HCT116 (cell line): ENCODE measurements around the gene FBXL17.

Source experiments
- EZH2phosphoT487 ChIP-seq: fragments of 200-600 bp; IDR thresholded peaks from 2 replicates; pipeline ENCODE4 v1.6.1; 2018; ENCODE audit warnings: antibody characterized with exemption, borderline replicate concordance
- JUND ChIP-seq: IDR thresholded peaks from 2 replicates; pipeline ENCODE4 v1.6.1; 2012
- POLR2AphosphoS5 ChIP-seq: IDR thresholded peaks from 2 replicates; pipeline ENCODE4 v1.6.1; 2011; ENCODE audit warnings: mild to moderate bottlenecking, low read depth, low read length, moderate library complexity
- YY1 ChIP-seq: IDR thresholded peaks from 2 replicates; pipeline ENCODE4 v1.6.1; 2011; ENCODE audit warnings: low read length, low read depth, moderate library complexity, mild to moderate bottlenecking; ENCODE audit not compliant: insufficient replicate concordance; ENCODE audit errors: extremely low read depth
- ZFX ChIP-seq: fragments of 450-650 bp; IDR thresholded peaks from 2 replicates; pipeline ENCODE4 v1.6.1; 2017
- ZNF274 ChIP-seq: fragments of 200-500 bp; sonication (Bioruptor generic); IDR thresholded peaks from 2 replicates; pipeline ENCODE4 v1.6.1; 2014; ENCODE audit warnings: mild to moderate bottlenecking, low read depth, low read length, inconsistent platforms
- TF ChIP-seq, protein P1 (sequence below), 3 experiments: fragments of 200-600 bp in 1 of 3; sonication (generic) in 1 of 3; IDR thresholded peaks in 2 of 3; conservative IDR thresholded peaks in 1 of 3; 2 replicates each; pipeline ENCODE4 v1.5.1; 2012 to 2017; ENCODE audit warnings: low read depth in 2 of 3, low read length in 2 of 3, antibody characterized with exemption in 1 of 3, borderline replicate concordance in 1 of 3, control low read depth in 1 of 3, mild to moderate bottlenecking in 1 of 3, mixed read lengths in 1 of 3, mixed run types in 1 of 3, moderate library complexity in 1 of 3; ENCODE audit not compliant: insufficient read depth in 1 of 3

DNA sequence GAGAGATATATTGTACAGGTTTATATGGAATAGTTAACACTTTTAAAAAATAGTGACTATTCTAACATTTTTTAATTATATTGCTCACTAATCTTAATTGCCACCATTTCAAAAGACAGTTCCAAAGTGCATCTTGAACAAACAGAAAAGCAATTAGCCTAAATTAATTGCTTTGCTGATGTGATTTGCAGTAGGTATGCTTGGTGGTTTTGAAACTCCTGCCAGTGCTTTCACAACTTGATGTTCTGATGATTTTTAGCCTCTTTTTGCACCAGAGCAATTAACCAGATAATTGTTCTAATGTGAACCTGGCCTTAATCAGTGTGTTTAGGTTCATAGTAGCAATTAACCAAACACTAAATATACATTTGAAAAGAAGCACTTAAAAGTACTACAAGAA is 207.6 kb downstream of the FBXL17 start:
- TF ChIP-seq, protein P1, sequence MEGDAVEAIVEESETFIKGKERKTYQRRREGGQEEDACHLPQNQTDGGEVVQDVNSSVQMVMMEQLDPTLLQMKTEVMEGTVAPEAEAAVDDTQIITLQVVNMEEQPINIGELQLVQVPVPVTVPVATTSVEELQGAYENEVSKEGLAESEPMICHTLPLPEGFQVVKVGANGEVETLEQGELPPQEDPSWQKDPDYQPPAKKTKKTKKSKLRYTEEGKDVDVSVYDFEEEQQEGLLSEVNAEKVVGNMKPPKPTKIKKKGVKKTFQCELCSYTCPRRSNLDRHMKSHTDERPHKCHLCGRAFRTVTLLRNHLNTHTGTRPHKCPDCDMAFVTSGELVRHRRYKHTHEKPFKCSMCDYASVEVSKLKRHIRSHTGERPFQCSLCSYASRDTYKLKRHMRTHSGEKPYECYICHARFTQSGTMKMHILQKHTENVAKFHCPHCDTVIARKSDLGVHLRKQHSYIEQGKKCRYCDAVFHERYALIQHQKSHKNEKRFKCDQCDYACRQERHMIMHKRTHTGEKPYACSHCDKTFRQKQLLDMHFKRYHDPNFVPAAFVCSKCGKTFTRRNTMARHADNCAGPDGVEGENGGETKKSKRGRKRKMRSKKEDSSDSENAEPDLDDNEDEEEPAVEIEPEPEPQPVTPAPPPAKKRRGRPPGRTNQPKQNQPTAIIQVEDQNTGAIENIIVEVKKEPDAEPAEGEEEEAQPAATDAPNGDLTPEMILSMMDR (IDR thresholded peaks at IDR 0.05 in 2 of 3, conservative IDR thresholded peaks at IDR 0.05 in 1 of 3; ENCODE audit: borderline replicate concordance in 1 of 3, insufficient read depth in 1 of 3, low read depth in 2 of 3, low read length in 2 of 3), result no peak
- TF ChIP-seq ZFX (no peak), YY1 (no peak), JUND (no peak), POLR2AphosphoS5 (no peak), ZNF274 (no peak), EZH2phosphoT487 (no peak)
